Naive B cell (primary cell): ENCODE measurements around the gene ORC1. TPM values are rescaled to one million over a fixed set of nuclear protein-coding genes. Genes with fewer than 3 reads are reported as not detected.
A peak's percentile ranks its signal among the peaks of the same experiment; 100 is the strongest.
"Not testable (repeated sequence)": the region's sequence is repeated elsewhere in the genome, so short reads cannot be mapped to it uniquely, and the experiment has no call there.

Experiments
- ATAC-seq, 2 donors: fragments of 150-1000 bp; cut with Tn5 transposase; 2 replicates each; pipeline ENCODE4 v1.10.0; 2021; ENCODE audit warnings: low read depth in 2 of 2, mild to moderate bottlenecking in 2 of 2, moderate library complexity in 2 of 2
- DNase-seq: peaks from one replicate; pipeline ENCODE4 v3.0.0; 2022
- H3K27ac Mint-ChIP-seq, 6 donors: one replicate each; pipeline ENCODE4 v1.8.0; 2020 to 2022; ENCODE audit warnings: mild to moderate bottlenecking in 6 of 6, mixed read lengths in 6 of 6, moderate library complexity in 5 of 6, inconsistent platforms in 2 of 6
- H3K27me3 Mint-ChIP-seq, 3 donors: one replicate each; pipeline ENCODE4 v1.8.0; 2021 to 2022; ENCODE audit warnings: mixed read lengths in 3 of 3, mild to moderate bottlenecking in 1 of 3
- H3K36me3 Mint-ChIP-seq, 2 donors: one replicate each; pipeline ENCODE4 v1.8.0; 2020 to 2022; ENCODE audit warnings: mixed read lengths in 2 of 2, inconsistent platforms in 1 of 2, mild to moderate bottlenecking in 1 of 2
- H3K4me1 Mint-ChIP-seq, 3 donors: one replicate each; pipeline ENCODE4 v1.8.0; 2020 to 2022; ENCODE audit warnings: mixed read lengths in 3 of 3, inconsistent platforms in 1 of 3, mild to moderate bottlenecking in 1 of 3, moderate library complexity in 1 of 3
- H3K4me3 Mint-ChIP-seq, 8 donors: one replicate each; pipeline ENCODE4 v1.8.0; 2020 to 2022; ENCODE audit warnings: mild to moderate bottlenecking in 8 of 8, mixed read lengths in 8 of 8, moderate library complexity in 8 of 8, inconsistent platforms in 2 of 8
- H3K9me3 Mint-ChIP-seq, 7 donors: one replicate each; pipeline ENCODE4 v1.8.0; 2020 to 2022; ENCODE audit warnings: mixed read lengths in 7 of 7, mild to moderate bottlenecking in 5 of 7, inconsistent platforms in 2 of 7, moderate library complexity in 1 of 7
- polyA plus RNA-seq, 6 donors: library from polyadenylated mRNA; unstranded; fragments of 300-500 nt; fragmentation: Illumina TruSeq; gene quantifications; one replicate each; pipeline ENCODE4 v1.2.3, GENCODE V29; 2021; ENCODE audit warnings: low read depth in 6 of 6

The ORC1 gene
- polyA plus RNA-seq, 6 donors from 2014 or later, result not detected

DNA sequence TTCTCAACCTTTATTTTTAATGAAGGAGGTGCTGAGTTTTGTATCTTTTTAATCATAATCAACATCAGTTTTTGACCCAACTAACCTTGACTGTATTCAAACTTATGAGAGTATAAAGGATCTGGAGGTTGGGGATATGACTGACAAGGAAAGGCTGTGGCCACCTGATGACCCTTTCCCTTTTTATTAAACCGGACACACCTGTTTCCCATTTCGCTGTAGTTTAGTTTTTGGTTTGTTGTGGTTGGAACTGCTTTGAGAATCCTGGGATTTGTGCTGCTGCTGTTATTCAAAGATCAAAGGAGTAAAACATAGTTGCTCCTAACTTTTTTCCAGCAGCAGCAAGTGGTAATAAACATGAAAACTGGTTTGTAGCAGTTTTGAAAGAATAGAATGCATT lies 12.6 kb upstream of the ORC1 start:
- H3K9me3 Mint-ChIP-seq, result no peaks in the 10 kb centered on the region
- peaks cover 18 to 19% of the 10 kb centered on the region in 2 donors for H3K36me3 Mint-ChIP-seq
- no peak for ATAC-seq
- no peak overlapping the region for H3K4me3 Mint-ChIP-seq
- peak overlapping the region in 1 of 6 donors; percentile 5 for H3K27ac Mint-ChIP-seq
- DNase-seq, result no peak
- no peaks in the 10 kb centered on the region for H3K27me3 Mint-ChIP-seq
- no peaks in the 10 kb centered on the region for H3K4me1 Mint-ChIP-seq

DNA sequence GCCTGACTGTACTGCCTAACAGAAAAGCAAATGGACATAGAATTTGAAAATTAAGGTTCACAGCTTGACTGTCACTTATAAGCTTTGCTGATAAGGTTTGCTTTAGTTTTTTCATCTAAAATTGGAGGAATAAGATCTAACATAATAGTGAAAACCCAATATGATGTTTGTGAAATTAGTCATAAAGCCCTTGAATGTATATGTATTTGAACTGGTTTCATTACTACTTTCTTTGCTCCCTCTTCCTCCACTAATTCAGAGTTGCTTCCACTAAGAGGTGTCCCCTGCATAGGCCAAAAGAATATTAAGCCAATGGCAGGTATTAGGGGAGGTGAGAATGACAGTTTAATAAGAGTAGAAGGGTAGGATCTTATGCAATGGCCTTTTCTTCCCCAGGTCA lies 10.7 kb upstream of the ORC1 start:
- no peaks in the 10 kb centered on the region for H3K9me3 Mint-ChIP-seq
- H3K27ac Mint-ChIP-seq, result no peak overlapping the region
- peaks cover 20 to 27% of the 10 kb centered on the region in 2 donors for H3K36me3 Mint-ChIP-seq

DNA sequence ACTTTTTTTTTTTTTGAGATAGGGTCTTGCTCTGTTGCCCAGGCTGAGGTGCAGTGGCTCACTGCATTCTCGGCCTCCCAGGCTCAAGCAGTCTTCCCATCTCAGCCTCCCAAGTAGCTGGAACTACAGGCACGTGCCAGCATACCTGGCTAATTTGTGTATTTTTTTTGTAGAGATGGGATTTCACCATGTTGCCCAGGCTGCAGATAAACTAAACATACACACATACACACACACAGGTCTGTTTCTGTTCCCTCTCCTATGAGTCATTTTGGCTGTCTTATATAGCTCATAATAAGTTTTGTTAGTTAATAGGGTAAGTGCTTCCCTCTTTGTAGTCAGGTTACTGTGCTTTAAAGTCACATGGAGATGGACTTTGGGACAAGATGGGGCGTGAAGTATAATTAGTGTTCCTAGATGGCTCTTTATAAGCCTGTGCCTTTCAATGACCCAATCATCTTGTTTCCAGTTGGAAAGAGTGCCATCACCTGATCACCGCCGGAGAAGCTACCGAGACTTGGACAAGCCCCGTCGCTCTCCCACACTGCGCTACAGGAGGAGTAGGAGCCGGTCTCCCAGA lies 9.3 kb upstream of the ORC1 start:
- Mint-ChIP-seq H3K27me3 (no peaks in the 10 kb centered on the region), H3K4me1 (peaks cover 0 to 7% (median 5%) of the 10 kb centered on the region in 3 donors), H3K27ac (peak overlapping the region in 2 of 6 donors; percentile 24 to 68), H3K9me3 (no peaks in the 10 kb centered on the region), H3K36me3 (peaks cover 26 to 33% of the 10 kb centered on the region in 2 donors), H3K4me3 (no peak overlapping the region)
- DNase-seq (no peak), ATAC-seq (no peak)

More for the DNA sequence above, 10.7 kb upstream of the ORC1 start:
- Mint-ChIP-seq H3K27me3 (no peaks in the 10 kb centered on the region), H3K4me3 (no peak overlapping the region), H3K4me1 (no peaks in the 10 kb centered on the region)
- DNase-seq, result no peak
- ATAC-seq, result no peak

DNA sequence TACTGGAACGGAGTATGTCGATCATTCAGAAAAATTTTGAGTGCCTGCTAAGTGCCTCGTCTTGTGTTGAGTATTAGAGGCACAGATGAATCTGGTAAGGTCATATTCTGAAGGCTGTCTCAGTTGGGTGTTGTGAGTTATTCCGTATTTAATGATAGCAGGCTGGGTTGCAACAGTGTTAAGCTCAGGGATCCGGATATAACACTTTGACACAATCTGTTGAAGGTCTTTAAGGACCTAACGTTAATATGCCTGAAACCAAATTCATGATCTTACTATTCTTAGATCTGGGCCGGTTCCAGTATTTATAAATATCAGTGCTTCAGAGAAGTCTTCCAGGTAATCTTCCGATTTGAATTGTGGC lies 734 bp upstream of the ORC1 start:
- Mint-ChIP-seq H3K4me1 (peaks cover 23 to 44% (median 41%) of the 10 kb centered on the region in 3 donors), H3K9me3 (no peaks in the 10 kb centered on the region), H3K4me3 (peak overlapping the region; percentile 97 to 100 (median 98)), H3K27me3 (no peaks in the 10 kb centered on the region), H3K36me3 (peaks cover 8 to 10% of the 10 kb centered on the region in 2 donors), H3K27ac (peak overlapping the region; percentile 94 to 99 (median 98))
- ATAC-seq, result no peak
- DNase-seq, result no peak

DNA sequence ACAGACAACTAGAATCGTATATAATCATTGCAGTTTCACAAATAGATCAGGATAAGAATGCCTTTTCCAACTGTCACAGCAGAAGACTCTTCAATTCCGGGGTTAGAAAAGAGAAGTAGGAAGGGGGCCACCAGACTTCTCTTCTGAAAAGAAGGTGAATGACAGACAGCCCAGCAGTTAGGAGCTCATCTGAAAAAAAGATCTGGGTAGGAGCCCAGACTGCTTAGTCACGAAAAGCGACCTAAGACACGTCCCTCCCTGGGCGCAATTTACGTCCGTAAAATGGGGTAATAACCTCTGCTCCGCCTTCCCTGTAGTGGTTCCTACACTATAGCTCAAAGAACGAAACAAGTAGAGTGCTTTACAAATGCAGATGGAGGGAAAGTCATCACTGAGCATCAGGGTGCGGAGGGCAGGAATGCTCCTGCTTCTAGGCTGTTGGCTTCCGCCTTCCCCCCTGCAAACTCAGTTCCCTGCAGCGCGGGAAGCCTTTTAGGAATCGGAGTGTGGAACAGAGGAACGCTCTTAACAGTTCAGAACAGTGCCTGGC lies 582 bp downstream of the ORC1 start:
- peak; percentile 26 for DNase-seq
- H3K27ac Mint-ChIP-seq, result peak overlapping the region in 5 of 6 donors; percentile 47 to 99 (median 98)
- peak overlapping the region; percentile 97 to 100 (median 98) for H3K4me3 Mint-ChIP-seq
- H3K9me3 Mint-ChIP-seq, result no peaks in the 10 kb centered on the region
- peak; percentile 20 to 27 for ATAC-seq
- H3K27me3 Mint-ChIP-seq, result no peaks in the 10 kb centered on the region
- peaks cover 4 to 5% of the 10 kb centered on the region in 2 donors for H3K36me3 Mint-ChIP-seq
- peaks cover 20 to 41% (median 39%) of the 10 kb centered on the region in 3 donors for H3K4me1 Mint-ChIP-seq

DNA sequence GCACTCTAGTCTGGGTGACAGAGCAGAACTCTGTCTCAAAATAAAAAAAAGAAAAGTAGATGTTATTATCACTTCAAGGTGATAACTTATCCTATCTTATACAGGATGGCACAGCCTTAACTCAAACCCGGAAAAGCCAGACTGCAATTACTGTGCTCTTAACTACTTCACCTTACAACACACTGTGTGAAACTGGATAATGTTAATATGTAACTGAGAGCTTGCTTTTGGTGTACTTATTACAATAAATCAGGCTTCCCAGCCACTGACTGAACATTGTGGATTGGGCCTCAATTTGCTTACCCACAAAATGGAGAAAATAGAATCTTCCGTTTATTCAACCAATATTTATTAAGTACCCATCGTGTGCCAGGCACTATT lies 1.4 kb downstream of the ORC1 start:
- no peaks in the 10 kb centered on the region for H3K36me3 Mint-ChIP-seq
- DNase-seq, result no peak
- no peak overlapping the region for H3K27ac Mint-ChIP-seq
- H3K4me1 Mint-ChIP-seq, result peaks cover 15 to 41% (median 35%) of the 10 kb centered on the region in 3 donors
- H3K27me3 Mint-ChIP-seq, result no peaks in the 10 kb centered on the region
- no peaks in the 10 kb centered on the region for H3K9me3 Mint-ChIP-seq
- H3K4me3 Mint-ChIP-seq, result peak overlapping the region in 3 of 8 donors; percentile 97 to 98 (median 98)
- no peak for ATAC-seq

DNA sequence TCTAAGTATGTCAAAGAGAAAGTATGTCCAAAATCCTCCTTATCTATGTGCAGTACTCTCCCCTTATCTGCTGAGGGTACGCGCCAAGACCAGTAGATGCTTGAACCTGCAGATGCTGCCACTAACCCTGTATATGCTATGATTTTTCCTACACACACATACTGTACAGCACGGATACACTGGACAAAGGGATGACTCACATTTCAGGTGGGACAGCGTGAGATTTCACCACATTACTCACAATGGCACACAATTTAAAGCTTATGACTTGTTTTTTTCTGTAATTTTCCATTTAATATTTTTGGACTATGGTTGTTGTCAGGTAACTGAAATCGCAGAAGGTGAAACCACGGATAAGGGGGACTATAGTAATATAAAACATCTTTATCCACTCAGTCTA lies 4.1 kb downstream of the ORC1 start:
- no peaks in the 10 kb centered on the region for H3K27me3 Mint-ChIP-seq

DNA sequence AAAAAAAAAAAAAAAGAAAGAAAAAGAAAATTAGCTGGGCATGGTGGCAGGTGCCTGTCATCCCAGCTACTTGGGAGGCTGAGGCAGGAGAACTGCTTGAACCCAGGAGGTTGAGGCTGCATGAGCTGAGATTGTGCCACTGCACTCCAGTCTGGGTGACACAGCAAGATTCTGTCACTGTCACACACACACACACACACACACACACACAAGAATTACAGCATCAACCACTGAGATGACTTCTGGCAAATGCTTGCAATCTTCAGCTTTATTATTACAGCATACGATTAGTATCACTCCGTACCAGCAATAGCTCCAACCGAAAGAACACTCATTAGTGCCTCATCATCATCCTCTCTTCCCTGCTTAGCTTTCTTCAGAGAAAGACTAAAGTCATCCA lies 4.6 kb downstream of the ORC1 start:
- DNase-seq (no peak), ATAC-seq (no peak)
- Mint-ChIP-seq H3K27me3 (no peaks in the 10 kb centered on the region), H3K4me1 (peaks cover 10 to 15% (median 13%) of the 10 kb centered on the region in 3 donors), H3K9me3 (no peaks in the 10 kb centered on the region), H3K27ac (no peak overlapping the region), H3K4me3 (peak overlapping the region in 1 of 8 donors; percentile 62), H3K36me3 (no peaks in the 10 kb centered on the region)

More for the DNA sequence above, 4.1 kb downstream of the ORC1 start:
- DNase-seq (no peak), ATAC-seq (no peak)
- peaks cover 11 to 19% (median 18%) of the 10 kb centered on the region in 3 donors for H3K4me1 Mint-ChIP-seq
- H3K36me3 Mint-ChIP-seq, result no peaks in the 10 kb centered on the region
- peak overlapping the region in 1 of 8 donors; percentile 62 for H3K4me3 Mint-ChIP-seq
- H3K9me3 Mint-ChIP-seq, result no peaks in the 10 kb centered on the region
- no peak overlapping the region for H3K27ac Mint-ChIP-seq

DNA sequence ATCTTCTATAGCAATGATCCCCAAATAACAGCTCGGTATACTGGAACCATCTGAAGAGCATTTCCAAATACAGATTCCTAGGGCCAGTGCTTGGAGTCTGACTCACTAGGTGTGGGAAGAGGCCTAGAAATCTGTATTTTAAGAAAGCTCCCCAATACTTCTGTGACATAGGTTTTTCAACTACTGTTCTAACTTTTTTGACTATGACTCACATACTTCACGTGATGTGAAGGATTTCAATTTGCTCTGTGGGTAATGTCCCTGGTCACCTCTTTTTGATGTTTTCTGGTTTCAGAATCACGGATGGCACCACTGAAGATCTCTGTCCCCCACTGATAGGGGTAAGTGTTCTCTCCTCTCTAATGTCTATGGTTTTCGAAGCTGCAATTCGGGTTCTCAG lies 11.0 kb downstream of the ORC1 start:
- H3K4me3 Mint-ChIP-seq, result no peak overlapping the region
- no peaks in the 10 kb centered on the region for H3K27me3 Mint-ChIP-seq
- H3K27ac Mint-ChIP-seq, result peak overlapping the region in 1 of 6 donors; percentile 2
- no peaks in the 10 kb centered on the region for H3K9me3 Mint-ChIP-seq
- no peaks in the 10 kb centered on the region for H3K4me1 Mint-ChIP-seq
- no peaks in the 10 kb centered on the region for H3K36me3 Mint-ChIP-seq
- no peak for ATAC-seq
- DNase-seq, result no peak

DNA sequence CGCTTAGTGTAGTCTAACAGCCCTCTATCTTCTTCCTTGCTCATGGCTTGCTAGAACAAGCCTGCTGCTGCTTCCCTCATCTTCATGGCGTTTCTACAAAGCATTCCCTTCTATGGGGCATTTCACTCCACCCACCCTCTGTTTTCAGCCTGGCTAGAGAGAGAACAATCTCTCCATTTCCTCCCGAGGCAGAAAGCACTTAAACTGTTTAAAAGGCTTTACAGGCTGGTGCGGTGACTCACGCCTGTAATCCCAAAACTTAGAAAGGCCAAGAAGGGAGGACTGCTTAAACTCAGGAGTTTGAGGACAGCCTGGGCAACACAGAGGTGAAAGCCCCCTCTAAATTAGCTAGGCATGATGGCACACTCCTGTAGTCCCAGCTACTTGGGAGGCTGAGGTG lies 17.8 kb downstream of the ORC1 start:
- H3K9me3 Mint-ChIP-seq, result no peaks in the 10 kb centered on the region
- ATAC-seq (no peak), DNase-seq (no peak)
- H3K36me3 Mint-ChIP-seq, result no peaks in the 10 kb centered on the region
- no peaks in the 10 kb centered on the region for H3K4me1 Mint-ChIP-seq
- H3K27ac Mint-ChIP-seq, result peak overlapping the region in 2 of 6 donors; percentile 59 to 78
- H3K4me3 Mint-ChIP-seq, result no peak overlapping the region
- H3K27me3 Mint-ChIP-seq, result no peaks in the 10 kb centered on the region

DNA sequence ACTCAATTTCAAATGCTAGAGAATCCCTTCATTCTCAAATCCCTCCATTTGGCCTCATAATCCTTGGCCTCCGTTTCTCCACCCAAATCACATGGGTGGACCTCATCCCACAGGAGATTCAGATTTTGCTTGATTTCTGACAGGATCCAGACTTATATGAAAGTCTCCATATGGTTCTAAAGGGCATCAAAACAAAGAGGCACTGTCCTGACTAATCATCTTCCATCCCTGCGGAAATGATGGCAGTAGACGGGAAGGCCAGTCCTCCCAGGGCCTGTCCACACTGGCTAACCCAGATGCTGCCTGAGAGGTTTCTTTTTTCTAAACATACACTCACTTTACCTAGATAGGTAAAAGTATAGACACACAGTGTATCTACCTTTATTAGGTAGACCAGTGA lies 18.8 kb downstream of the ORC1 start:
- no peaks in the 10 kb centered on the region for H3K36me3 Mint-ChIP-seq
- no peaks in the 10 kb centered on the region for H3K4me1 Mint-ChIP-seq
- DNase-seq (no peak), ATAC-seq (no peak)
- no peak overlapping the region for H3K27ac Mint-ChIP-seq
- no peaks in the 10 kb centered on the region for H3K9me3 Mint-ChIP-seq
- H3K27me3 Mint-ChIP-seq, result no peaks in the 10 kb centered on the region
- H3K4me3 Mint-ChIP-seq, result no peak overlapping the region

DNA sequence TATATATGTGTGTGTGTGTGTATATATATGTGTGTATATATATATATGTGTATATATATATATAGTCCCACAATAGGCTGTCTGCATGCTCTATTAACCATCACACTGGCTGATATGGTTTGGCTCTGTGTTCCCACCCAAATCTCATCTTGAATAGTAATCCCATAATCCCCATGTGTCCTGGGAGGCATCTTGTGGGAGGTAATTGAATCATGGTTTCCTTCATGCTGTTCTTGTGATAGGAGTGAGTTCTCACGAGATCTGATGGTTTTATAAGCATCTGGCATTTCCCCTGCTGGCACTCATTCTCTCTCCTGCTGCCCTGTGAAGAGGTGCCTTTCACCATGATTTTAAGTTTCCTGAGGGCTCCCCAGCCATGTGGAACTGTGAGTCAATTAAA lies 34.4 kb downstream of the ORC1 start:
- H3K9me3 Mint-ChIP-seq, H3K27me3 Mint-ChIP-seq, H3K36me3 Mint-ChIP-seq, H3K27ac Mint-ChIP-seq, ATAC-seq, DNase-seq: not testable (repeated sequence)
- Mint-ChIP-seq H3K4me3 (peak overlapping the region in 1 of 8 donors; percentile 30), H3K4me1 (peaks cover 13 to 19% (median 14%) of the 10 kb centered on the region in 3 donors)

DNA sequence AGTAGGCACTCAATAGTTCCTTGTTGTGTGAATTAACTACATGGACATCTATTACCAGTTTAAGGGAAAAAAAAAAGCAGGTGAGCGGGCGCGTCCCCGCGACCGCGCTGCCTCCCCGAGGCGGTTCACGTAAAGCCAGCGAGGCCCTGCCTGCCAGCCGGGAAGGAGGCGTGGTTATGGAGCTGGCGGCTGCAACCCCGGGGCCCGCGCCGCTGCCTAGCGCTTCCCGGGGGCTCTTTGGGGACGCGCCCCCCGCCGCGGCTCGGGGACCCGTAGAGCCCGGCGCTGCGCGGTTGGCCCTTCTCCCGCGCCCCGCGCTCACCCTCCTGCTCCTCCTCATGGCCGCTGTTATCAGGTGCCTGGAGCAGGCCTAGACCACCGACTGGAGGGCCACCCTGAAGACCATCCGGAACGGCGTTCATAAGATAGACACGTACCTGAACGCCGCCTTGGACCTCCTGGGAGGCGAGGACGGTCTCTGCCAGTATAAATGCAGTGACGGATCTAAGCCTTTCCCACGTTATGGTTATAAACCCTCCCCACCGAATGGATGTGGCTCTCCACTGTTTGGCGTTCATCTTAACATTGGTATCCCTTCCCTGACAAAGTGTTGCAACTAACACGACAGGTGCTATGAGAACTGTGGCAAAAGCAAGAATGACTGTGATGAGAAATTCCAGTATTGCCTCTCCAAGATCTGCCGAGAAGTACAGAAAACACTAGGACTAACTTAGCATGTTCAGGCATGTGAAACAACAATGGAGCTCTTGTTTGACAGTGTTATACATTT lies 35.6 kb downstream of the ORC1 start:
- no peak overlapping the region for H3K27ac Mint-ChIP-seq
- H3K4me1 Mint-ChIP-seq, result peaks cover 17 to 31% (median 23%) of the 10 kb centered on the region in 3 donors
- H3K27me3 Mint-ChIP-seq, result peaks cover 0 to 5% (median 0%) of the 10 kb centered on the region in 3 donors
- peak overlapping the region; percentile 60 to 80 (median 70) for H3K4me3 Mint-ChIP-seq
- H3K36me3 Mint-ChIP-seq, result no peaks in the 10 kb centered on the region
- no peak for ATAC-seq
- DNase-seq, result peak; percentile 47
- no peaks in the 10 kb centered on the region for H3K9me3 Mint-ChIP-seq

DNA sequence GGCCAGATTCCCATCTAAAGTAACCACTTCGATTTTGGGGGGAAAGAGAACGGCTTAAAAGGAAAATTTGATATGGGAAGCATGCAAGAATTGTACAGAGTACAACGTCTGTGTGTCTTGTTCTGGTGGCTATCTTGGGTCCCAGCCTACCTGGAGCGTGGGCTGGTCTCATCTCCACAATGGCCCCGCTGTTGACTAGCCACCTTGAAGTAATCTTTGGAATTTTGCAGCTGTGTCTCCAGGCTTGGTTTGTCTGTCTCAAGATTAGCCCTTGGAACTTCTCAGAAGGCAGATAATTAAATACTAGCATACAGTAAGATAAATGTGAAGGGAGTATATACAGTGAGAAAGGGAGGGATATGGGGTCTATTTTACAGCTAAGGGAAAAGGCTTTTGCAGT lies 37.0 kb downstream of the ORC1 start:
- H3K27ac Mint-ChIP-seq, result peak overlapping the region in 1 of 6 donors; percentile 44
- no peak for ATAC-seq
- peaks cover 0 to 5% (median 0%) of the 10 kb centered on the region in 3 donors for H3K27me3 Mint-ChIP-seq

More for the DNA sequence above, 37.0 kb downstream of the ORC1 start:
- Mint-ChIP-seq H3K4me3 (peak overlapping the region in 7 of 8 donors; percentile 24 to 91 (median 54)), H3K4me1 (peaks cover 17 to 31% (median 23%) of the 10 kb centered on the region in 3 donors), H3K9me3 (no peaks in the 10 kb centered on the region), H3K36me3 (no peaks in the 10 kb centered on the region)
- DNase-seq, result no peak
